WTC11 (cell line): ENCODE results near the gene APPBP2. TPM values are rescaled to one million over a fixed set of nuclear protein-coding genes. Genes with fewer than 3 reads are reported as not detected.

ENCODE experiments used
- ATAC-seq: fragments of 200-7000 bp; cut with Tn5 transposase; 2 replicates; pipeline ENCODE4 v1.10.0; 2021; ENCODE audit warnings: mild to moderate bottlenecking, moderate library complexity
- CTCF ChIA-PET: fragments of 300-600 bp; sonication (Branson Sonifier 250); formaldehyde crosslinking; loops from one replicate; lab custom pipeline; 2021; ENCODE audit warnings: antibody characterized with exemption; lab: Charles Lee
- POLR2A ChIA-PET: fragments of 350-600 bp; sonication (Branson Sonifier 250); formaldehyde crosslinking; loops from one replicate; lab custom pipeline; 2021; ENCODE audit warnings: antibody characterized with exemption; lab: Charles Lee
- DNase-seq: peaks from one replicate; pipeline ENCODE4 v3.0.0; 2021; ENCODE audit warnings: low spot score
- H3K27ac Mint-ChIP-seq: 2 replicates; pipeline ENCODE4 v1.8.0; 2021; ENCODE audit warnings: mixed read lengths
- H3K27me3 Mint-ChIP-seq: 2 replicates; pipeline ENCODE4 v1.8.0; 2021; ENCODE audit warnings: low read depth, mild to moderate bottlenecking, moderate library complexity, mixed read lengths
- H3K36me3 Mint-ChIP-seq: 2 replicates; pipeline ENCODE4 v1.8.0; 2021; ENCODE audit warnings: mixed read lengths
- H3K4me1 Mint-ChIP-seq: 2 replicates; pipeline ENCODE4 v1.8.0; 2022; ENCODE audit warnings: mixed read lengths
- H3K4me3 Mint-ChIP-seq: 2 replicates; pipeline ENCODE4 v1.8.0; 2021; ENCODE audit warnings: mild to moderate bottlenecking, moderate library complexity, mixed read lengths
- H3K9me3 Mint-ChIP-seq: 2 replicates; pipeline ENCODE4 v1.8.0; 2021; ENCODE audit warnings: mixed read lengths
- ATF2 ChIP-seq: sonication (generic); formaldehyde crosslinking; IDR thresholded peaks from 2 replicates; pipeline ENCODE4 v1.8.1; 2022; ENCODE audit warnings: low read depth, missing genetic modification reagents, borderline replicate concordance
- E2F4 ChIP-seq: sonication (generic); formaldehyde crosslinking; IDR thresholded peaks from 2 replicates; pipeline ENCODE4 v1.8.1; 2022; ENCODE audit warnings: low read depth, mild to moderate bottlenecking, moderate library complexity, missing genetic modification reagents, borderline replicate concordance
- ELF4 ChIP-seq: sonication (generic); formaldehyde crosslinking; IDR thresholded peaks from 2 replicates; pipeline ENCODE4 v1.8.1; 2022; ENCODE audit warnings: low read depth, mild to moderate bottlenecking, moderate library complexity, missing genetic modification reagents
- ETV6 ChIP-seq: sonication (generic); formaldehyde crosslinking; IDR thresholded peaks from 2 replicates; pipeline ENCODE4 v1.8.1; 2022; ENCODE audit warnings: mild to moderate bottlenecking, missing genetic modification reagents
- FOXJ3 ChIP-seq: sonication (generic); formaldehyde crosslinking; IDR thresholded peaks from 2 replicates; pipeline ENCODE4 v1.9.0; 2021; ENCODE audit warnings: missing genetic modification reagents, mild to moderate bottlenecking, borderline replicate concordance
- GRHL2 ChIP-seq: fragments of 250-450 bp; sonication (Bioruptor Pico); IDR thresholded peaks from 2 replicates; pipeline ENCODE4 v1.8.0; 2022; ENCODE audit warnings: mild to moderate bottlenecking, moderate library complexity; ENCODE audit not compliant: insufficient replicate concordance, severe bottlenecking
- IRF2 ChIP-seq: sonication (generic); formaldehyde crosslinking; IDR thresholded peaks from 2 replicates; pipeline ENCODE4 v1.8.0; 2022; ENCODE audit warnings: low read depth, missing genetic modification reagents, borderline replicate concordance
- JAZF1 ChIP-seq: fragments of 250-450 bp; sonication (Bioruptor Pico); IDR thresholded peaks from 2 replicates; pipeline ENCODE4 v1.9.0; 2021; ENCODE audit warnings: moderate library complexity, mild to moderate bottlenecking, inconsistent platforms
- KAT7 ChIP-seq: sonication (generic); formaldehyde crosslinking; IDR thresholded peaks from 2 replicates; pipeline ENCODE4 v1.8.1; 2023; ENCODE audit warnings: missing genetic modification reagents, mild to moderate bottlenecking, borderline replicate concordance
- MAX ChIP-seq: sonication (generic); formaldehyde crosslinking; IDR thresholded peaks from 2 replicates; pipeline ENCODE4 v1.8.0; 2022; ENCODE audit warnings: mild to moderate bottlenecking, missing genetic modification reagents
- NFE2L1 ChIP-seq: sonication (generic); formaldehyde crosslinking; IDR thresholded peaks from 2 replicates; pipeline ENCODE4 v1.8.1; 2023; ENCODE audit warnings: missing genetic modification reagents
- PREB ChIP-seq: sonication (generic); formaldehyde crosslinking; IDR thresholded peaks from 2 replicates; pipeline ENCODE4 v1.8.1; 2022; ENCODE audit warnings: mild to moderate bottlenecking, missing genetic modification reagents, moderate library complexity, borderline replicate concordance
- RELA ChIP-seq: sonication (generic); formaldehyde crosslinking; IDR thresholded peaks from 2 replicates; pipeline ENCODE4 v1.8.1; 2022; ENCODE audit warnings: missing genetic modification reagents, mild to moderate bottlenecking, borderline replicate concordance
- SMAD3 ChIP-seq: sonication (generic); formaldehyde crosslinking; IDR thresholded peaks from 2 replicates; pipeline ENCODE4 v1.8.0; 2022; ENCODE audit warnings: missing genetic modification reagents, mild to moderate bottlenecking, borderline replicate concordance
- SMAD4 ChIP-seq: sonication (generic); formaldehyde crosslinking; IDR thresholded peaks from 2 replicates; pipeline ENCODE4 v1.8.0; 2022; ENCODE audit warnings: mild to moderate bottlenecking, missing genetic modification reagents
- TCF7 ChIP-seq: sonication (generic); formaldehyde crosslinking; IDR thresholded peaks from 2 replicates; pipeline ENCODE4 v1.8.0; 2022; ENCODE audit warnings: mild to moderate bottlenecking, low read depth, missing genetic modification reagents, moderate library complexity
- ZNF317 ChIP-seq: sonication (generic); formaldehyde crosslinking; IDR thresholded peaks from 2 replicates; pipeline ENCODE4 v1.8.1; 2023; ENCODE audit warnings: low read depth, mild to moderate bottlenecking, moderate library complexity, missing genetic modification reagents, borderline replicate concordance
- total RNA-seq: library from RNA; stranded (reverse); gene quantifications from 3 replicates; pipeline ENCODE4 v1.2.3, GENCODE V29; 2021
- TF ChIP-seq, protein P1 (sequence below): sonication (generic); formaldehyde crosslinking; IDR thresholded peaks from 2 replicates; pipeline ENCODE4 v1.8.1; 2023; ENCODE audit warnings: mild to moderate bottlenecking, moderate library complexity, missing genetic modification reagents
- TF ChIP-seq, protein P2 (sequence below): sonication (generic); formaldehyde crosslinking; IDR thresholded peaks from 2 replicates; pipeline ENCODE4 v1.8.0; 2022; ENCODE audit warnings: mild to moderate bottlenecking, missing genetic modification reagents
- TF ChIP-seq, protein P3 (sequence below): sonication (generic); formaldehyde crosslinking; IDR thresholded peaks from 2 replicates; pipeline ENCODE4 v1.8.0; 2022; ENCODE audit warnings: mild to moderate bottlenecking, missing genetic modification reagents

Gene APPBP2
- total RNA-seq, 1 experiment from 2014 or later = 15.3 TPM

GRCh38 chr17:60528828-60529227, 2.8 kb upstream of the APPBP2 start:
- no peak overlapping the region for H3K4me3 Mint-ChIP-seq
- ATAC-seq (no peak), DNase-seq (no peak)
- H3K9me3 Mint-ChIP-seq = peaks cover 24% of the 10 kb centered on the region; the same call in 1 of the 2 replicates
- peak overlapping the region; percentile 73; the same call in 1 of the 2 replicates for H3K27ac Mint-ChIP-seq
- peaks cover 14% of the 10 kb centered on the region for H3K4me1 Mint-ChIP-seq
- no peak for TF ChIP-seq NFE2L1 (CRISPR knock-in tag)
- no peak for TF ChIP-seq IRF2 (CRISPR knock-in tag)
- TF ChIP-seq ATF2 (CRISPR knock-in tag) = no peak
- TF ChIP-seq KAT7 (CRISPR knock-in tag) = no peak
- TF ChIP-seq ZNF317 (CRISPR knock-in tag) = no peak
- no peak for TF ChIP-seq RELA (CRISPR knock-in tag)
- TF ChIP-seq PREB (CRISPR knock-in tag) = no peak
- TF ChIP-seq JAZF1 = no peak
- TF ChIP-seq TCF7 (CRISPR knock-in tag) = no peak
- TF ChIP-seq ETV6 (CRISPR knock-in tag) = no peak
- TF ChIP-seq E2F4 (CRISPR knock-in tag) = no peak
- TF ChIP-seq, protein P1, sequence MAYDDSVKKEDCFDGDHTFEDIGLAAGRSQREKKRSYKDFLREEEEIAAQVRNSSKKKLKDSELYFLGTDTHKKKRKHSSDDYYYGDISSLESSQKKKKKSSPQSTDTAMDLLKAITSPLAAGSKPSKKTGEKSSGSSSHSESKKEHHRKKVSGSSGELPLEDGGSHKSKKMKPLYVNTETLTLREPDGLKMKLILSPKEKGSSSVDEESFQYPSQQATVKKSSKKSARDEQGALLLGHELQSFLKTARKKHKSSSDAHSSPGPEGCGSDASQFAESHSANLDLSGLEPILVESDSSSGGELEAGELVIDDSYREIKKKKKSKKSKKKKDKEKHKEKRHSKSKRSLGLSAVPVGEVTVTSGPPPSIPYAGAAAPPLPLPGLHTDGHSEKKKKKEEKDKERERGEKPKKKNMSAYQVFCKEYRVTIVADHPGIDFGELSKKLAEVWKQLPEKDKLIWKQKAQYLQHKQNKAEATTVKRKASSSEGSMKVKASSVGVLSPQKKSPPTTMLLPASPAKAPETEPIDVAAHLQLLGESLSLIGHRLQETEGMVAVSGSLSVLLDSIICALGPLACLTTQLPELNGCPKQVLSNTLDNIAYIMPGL (CRISPR knock-in tag) = no peak
- TF ChIP-seq SMAD3 (CRISPR knock-in tag) = no peak
- TF ChIP-seq, protein P2, sequence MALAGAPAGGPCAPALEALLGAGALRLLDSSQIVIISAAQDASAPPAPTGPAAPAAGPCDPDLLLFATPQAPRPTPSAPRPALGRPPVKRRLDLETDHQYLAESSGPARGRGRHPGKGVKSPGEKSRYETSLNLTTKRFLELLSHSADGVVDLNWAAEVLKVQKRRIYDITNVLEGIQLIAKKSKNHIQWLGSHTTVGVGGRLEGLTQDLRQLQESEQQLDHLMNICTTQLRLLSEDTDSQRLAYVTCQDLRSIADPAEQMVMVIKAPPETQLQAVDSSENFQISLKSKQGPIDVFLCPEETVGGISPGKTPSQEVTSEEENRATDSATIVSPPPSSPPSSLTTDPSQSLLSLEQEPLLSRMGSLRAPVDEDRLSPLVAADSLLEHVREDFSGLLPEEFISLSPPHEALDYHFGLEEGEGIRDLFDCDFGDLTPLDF (CRISPR knock-in tag) = no peak
- no peak for TF ChIP-seq ELF4 (CRISPR knock-in tag)
- TF ChIP-seq MAX = no peak
- ChIA-PET POLR2A (no interaction called here), CTCF (no interaction called here)
- H3K36me3 Mint-ChIP-seq = peaks cover 19% of the 10 kb centered on the region
- no peaks in the 10 kb centered on the region; the same call in 1 of the 2 replicates for H3K27me3 Mint-ChIP-seq

GRCh38 chr17:60527701-60528100, 1.7 kb upstream of the APPBP2 start:
- CTCF ChIA-PET = no interaction called here

More at GRCh38 chr17:60527701-60528100, 1.7 kb upstream of the APPBP2 start:
- Mint-ChIP-seq H3K27me3 (no peaks in the 10 kb centered on the region), H3K4me3 (peak overlapping the region; percentile 98), H3K9me3 (peaks cover 24% of the 10 kb centered on the region; the same call in 1 of the 2 replicates), H3K27ac (no peak overlapping the region)
- DNase-seq (no peak), ATAC-seq (no peak)
- POLR2A ChIA-PET = no interaction called here
- TF ChIP-seq SMAD4 = no peak
- TF ChIP-seq FOXJ3 (CRISPR knock-in tag) = no peak
- no peak for TF ChIP-seq GRHL2 (CRISPR knock-in tag)
- TF ChIP-seq, protein P3, sequence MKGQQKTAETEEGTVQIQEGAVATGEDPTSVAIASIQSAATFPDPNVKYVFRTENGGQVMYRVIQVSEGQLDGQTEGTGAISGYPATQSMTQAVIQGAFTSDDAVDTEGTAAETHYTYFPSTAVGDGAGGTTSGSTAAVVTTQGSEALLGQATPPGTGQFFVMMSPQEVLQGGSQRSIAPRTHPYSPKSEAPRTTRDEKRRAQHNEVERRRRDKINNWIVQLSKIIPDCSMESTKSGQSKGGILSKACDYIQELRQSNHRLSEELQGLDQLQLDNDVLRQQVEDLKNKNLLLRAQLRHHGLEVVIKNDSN (CRISPR knock-in tag) = no peak
- TF ChIP-seq, all 79 proteins: peak for 0
- peaks cover 15% of the 10 kb centered on the region for H3K4me1 Mint-ChIP-seq
- H3K36me3 Mint-ChIP-seq = peaks cover 19% of the 10 kb centered on the region
